Measurements from ENCODE around the gene UBE2O. TPM values are rescaled to one million over a fixed set of nuclear protein-coding genes. Genes with fewer than 3 reads are reported as not detected.

UBE2O gene
- total RNA-seq, 4 donors from 2014 or later = 16.4 to 46.5 (median 32.4) TPM

DNA sequence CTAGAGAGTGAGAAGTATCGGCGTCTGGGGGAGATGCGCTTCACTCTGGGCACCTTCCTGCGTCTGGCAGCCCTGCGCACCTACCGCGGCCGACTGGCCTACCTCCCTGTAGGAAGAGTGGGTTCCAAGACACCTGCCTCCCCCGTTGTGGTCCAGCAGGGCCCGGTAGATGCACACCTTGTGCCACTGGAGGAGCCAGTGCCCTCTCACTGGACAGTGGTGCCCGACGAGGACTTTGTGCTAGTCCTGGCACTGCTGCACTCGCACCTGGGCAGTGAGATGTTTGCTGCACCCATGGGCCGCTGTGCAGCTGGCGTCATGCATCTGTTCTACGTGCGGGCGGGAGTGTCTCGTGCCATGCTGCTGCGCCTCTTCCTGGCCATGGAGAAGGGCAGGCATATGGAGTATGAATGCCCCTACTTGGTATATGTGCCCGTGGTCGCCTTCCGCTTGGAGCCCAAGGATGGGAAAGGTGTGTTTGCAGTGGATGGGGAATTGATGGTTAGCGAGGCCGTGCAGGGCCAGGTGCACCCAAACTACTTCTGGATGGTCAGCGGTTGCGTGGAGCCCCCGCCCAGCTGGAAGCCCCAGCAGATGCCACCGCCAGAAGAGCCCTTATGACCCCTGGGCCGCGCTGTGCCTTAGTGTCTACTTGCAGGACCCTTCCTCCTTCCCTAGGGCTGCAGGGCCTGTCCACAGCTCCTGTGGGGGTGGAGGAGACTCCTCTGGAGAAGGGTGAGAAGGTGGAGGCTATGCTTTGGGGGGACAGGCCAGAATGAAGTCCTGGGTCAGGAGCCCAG, 65.8 kb downstream of the UBE2O start:
- H3K27ac ChIP-seq = no peak overlapping the region
- in situ Hi-C loops (cut with MboI; ENCODE audit: low sequenced_read_pairs in 4 of 4) = no loop called here

DNA sequence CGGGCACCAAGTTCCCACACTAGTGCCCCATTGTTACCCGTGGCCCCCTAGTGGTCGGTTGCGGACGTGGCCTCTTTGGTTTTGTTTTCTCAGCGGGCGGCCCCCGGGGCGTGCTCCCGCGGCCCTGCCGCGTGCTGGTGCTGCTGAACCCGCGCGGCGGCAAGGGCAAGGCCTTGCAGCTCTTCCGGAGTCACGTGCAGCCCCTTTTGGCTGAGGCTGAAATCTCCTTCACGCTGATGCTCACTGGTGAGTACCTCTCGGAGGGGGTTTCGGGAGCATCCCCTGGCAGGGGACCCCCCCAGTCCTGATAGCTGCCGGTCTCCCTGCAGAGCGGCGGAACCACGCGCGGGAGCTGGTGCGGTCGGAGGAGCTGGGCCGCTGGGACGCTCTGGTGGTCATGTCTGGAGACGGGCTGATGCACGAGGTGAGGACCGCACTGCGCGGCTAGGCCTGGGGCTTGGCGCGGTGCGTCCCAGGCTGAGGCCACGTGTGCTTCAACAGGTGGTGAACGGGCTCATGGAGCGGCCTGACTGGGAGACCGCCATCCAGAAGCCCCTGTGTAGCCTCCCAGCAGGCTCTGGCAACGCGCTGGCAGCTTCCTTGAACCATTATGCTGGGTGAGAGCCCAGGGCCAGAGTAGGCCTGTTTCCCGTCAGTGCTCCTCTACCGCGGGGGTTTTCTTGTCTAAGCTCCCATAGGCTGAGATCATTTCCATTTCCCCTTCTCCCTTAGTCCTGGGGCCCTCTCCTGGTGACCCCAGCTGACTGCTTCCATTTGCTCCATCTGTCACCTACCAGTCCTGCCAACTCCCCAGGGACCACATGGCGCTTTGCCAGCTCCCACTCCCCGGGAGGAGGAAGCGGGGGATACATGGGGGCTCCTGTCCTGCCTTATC, 66.8 kb downstream of the UBE2O start:
- peak; percentile 54 to 59 for DNase-seq

More for the DNA sequence above, 65.8 kb downstream of the UBE2O start:
- intact Hi-C loops (cut with DNase I; ENCODE audit: low total_unique reads) = loop anchor here (5.0 kb wide), 1 partner anchor 80 kb away; the partner anchor contains the start of gene QRICH2
- Histone ChIP-seq H3K9me3 (no peaks in the 10 kb centered on the region), H3K36me3 (peaks cover 0 to 24% of the 10 kb centered on the region in 2 donors), H3K4me3 (no peak overlapping the region), H3K27me3 (peaks cover 0 to 12% (median 5%) of the 10 kb centered on the region in 3 donors), H3K4me1 (peaks cover 29 to 33% of the 10 kb centered on the region in 2 donors)
- ATAC-seq = no peak
- no peak for DNase-seq
- no peak for TF ChIP-seq POLR2A (IDR thresholded peaks at IDR 0.05)
- TF ChIP-seq, protein P1, sequence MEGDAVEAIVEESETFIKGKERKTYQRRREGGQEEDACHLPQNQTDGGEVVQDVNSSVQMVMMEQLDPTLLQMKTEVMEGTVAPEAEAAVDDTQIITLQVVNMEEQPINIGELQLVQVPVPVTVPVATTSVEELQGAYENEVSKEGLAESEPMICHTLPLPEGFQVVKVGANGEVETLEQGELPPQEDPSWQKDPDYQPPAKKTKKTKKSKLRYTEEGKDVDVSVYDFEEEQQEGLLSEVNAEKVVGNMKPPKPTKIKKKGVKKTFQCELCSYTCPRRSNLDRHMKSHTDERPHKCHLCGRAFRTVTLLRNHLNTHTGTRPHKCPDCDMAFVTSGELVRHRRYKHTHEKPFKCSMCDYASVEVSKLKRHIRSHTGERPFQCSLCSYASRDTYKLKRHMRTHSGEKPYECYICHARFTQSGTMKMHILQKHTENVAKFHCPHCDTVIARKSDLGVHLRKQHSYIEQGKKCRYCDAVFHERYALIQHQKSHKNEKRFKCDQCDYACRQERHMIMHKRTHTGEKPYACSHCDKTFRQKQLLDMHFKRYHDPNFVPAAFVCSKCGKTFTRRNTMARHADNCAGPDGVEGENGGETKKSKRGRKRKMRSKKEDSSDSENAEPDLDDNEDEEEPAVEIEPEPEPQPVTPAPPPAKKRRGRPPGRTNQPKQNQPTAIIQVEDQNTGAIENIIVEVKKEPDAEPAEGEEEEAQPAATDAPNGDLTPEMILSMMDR (IDR thresholded peaks at IDR 0.05 in 4 of 5, conservative IDR thresholded peaks at IDR 0.05 in 1 of 5) = no peak

DNA sequence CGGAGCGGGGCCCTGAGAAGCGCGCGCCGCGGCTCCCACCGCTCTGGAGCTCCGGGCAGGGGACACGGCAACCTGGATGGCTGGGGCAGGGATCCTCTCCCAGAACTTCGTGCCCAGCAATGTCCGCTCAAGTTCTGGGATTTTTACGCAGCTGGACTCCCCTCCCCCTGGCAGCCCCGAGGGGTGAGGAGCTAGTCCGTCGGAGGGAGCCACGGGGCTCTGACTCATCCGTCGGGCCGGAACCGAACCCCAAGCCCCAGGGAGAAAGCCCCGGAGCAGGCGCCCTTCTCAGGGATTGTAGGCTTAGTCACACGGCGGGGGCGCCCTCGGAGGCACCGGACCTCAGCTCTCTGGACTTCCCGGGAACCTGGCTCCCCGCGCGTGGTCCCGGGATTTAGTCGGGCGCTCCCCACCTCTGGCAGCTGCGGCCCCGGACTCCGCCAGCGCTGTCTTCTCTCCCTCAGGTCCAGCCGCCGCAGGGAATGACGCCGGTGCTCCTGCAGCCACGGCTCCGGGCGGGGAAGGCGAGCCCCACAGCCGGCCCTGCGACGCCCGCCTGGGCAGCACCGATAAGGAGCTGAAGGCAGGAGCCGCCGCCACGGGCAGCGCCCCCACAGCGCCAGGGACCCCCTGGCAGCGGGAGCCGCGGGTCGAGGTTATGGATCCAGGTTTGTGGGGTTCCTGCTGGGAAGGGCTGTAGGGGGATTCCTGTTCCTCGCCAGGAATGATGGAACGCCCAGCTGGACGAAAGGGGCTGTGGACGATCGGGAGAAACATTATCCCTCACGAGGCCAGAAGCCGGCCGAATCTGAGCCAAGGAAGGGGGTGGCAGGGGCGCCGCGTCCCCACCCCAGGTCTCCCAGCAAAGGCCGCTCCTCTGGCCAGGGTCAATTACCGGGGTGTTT, 67.7 kb downstream of the UBE2O start:
- Histone ChIP-seq H3K27me3 (peaks cover 0 to 12% (median 5%) of the 10 kb centered on the region in 3 donors), H3K4me3 (peak overlapping the region; percentile 44 to 69 (median 62)), H3K27ac (peak overlapping the region; percentile 64 to 79 (median 71)), H3K4me1 (peaks cover 29 to 33% of the 10 kb centered on the region in 2 donors), H3K36me3 (peaks cover 0 to 5% of the 10 kb centered on the region in 2 donors), H3K9me3 (no peaks in the 10 kb centered on the region)
- DNase-seq (no peak), ATAC-seq (peak; percentile 4 to 5)
- intact Hi-C loops (cut with DNase I; ENCODE audit: low total_unique reads) (loop anchor here (1.0 to 5.0 kb wide), 2 partner anchors 32 to 78 kb away; partner anchors contain the start of genes PRPSAP1 and QRICH2), in situ Hi-C loops (cut with MboI; ENCODE audit: low sequenced_read_pairs in 4 of 4) (no loop called here)
- TF ChIP-seq, protein P1 (IDR thresholded peaks at IDR 0.05 in 4 of 5, conservative IDR thresholded peaks at IDR 0.05 in 1 of 5) = no peak
- peak in 1 of 2 donors; percentile 11 for TF ChIP-seq POLR2A (IDR thresholded peaks at IDR 0.05)

More for the DNA sequence above, 66.8 kb downstream of the UBE2O start:
- Histone ChIP-seq H3K36me3 (peaks cover 0 to 14% of the 10 kb centered on the region in 2 donors), H3K27ac (peak overlapping the region in 2 of 4 donors; percentile 64 to 70), H3K4me3 (peak overlapping the region; percentile 44 to 69 (median 62)), H3K27me3 (peaks cover 0 to 12% (median 5%) of the 10 kb centered on the region in 3 donors), H3K4me1 (peaks cover 29 to 33% of the 10 kb centered on the region in 2 donors), H3K9me3 (no peaks in the 10 kb centered on the region)
- in situ Hi-C loops (cut with MboI; ENCODE audit: low sequenced_read_pairs in 4 of 4) = no loop called here
- intact Hi-C loops (cut with DNase I; ENCODE audit: low total_unique reads) = loop anchor here (1.0 to 5.0 kb wide), 2 partner anchors 33 to 79 kb away; partner anchors contain the start of genes PRPSAP1 and QRICH2
- peak; percentile 30 to 49 for ATAC-seq
- TF ChIP-seq POLR2A (IDR thresholded peaks at IDR 0.05) = no peak
- TF ChIP-seq, protein P1 (IDR thresholded peaks at IDR 0.05 in 4 of 5, conservative IDR thresholded peaks at IDR 0.05 in 1 of 5) = peak; percentile 76 to 91 (median 89)

All from gastrocnemius medialis (tissue), 4 donors.